ENCODE data around the gene PEPD.

The PEPD gene

DNA sequence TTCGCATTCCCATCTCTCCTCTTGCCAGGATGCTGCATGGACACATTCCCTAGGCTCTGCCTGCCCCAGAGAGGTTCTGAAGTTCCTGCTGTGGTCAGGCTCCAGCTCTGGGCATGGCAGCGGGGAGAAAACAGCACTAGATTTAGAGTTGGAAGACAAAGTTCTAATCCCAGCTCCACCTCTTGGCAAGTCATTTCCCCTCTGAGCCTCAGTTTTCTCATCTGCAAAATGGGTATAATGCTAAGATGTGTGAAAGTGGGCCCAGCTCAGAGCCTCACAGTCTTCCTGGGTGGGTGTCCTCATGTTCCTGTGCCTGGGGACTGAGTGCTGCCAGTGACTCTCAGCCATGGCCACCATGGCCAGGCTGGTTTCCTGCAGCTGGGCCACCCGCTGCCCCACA, 9.6 kb downstream of the PEPD start:
- no peak for TF ChIP-seq SIN3A (IDR thresholded peaks at IDR 0.05; ENCODE audit: borderline replicate concordance, insufficient read depth, low read length)
- no peak for TF ChIP-seq TAF1 (IDR thresholded peaks at IDR 0.05; ENCODE audit: borderline replicate concordance, insufficient read depth, low read length)
- no peak for TF ChIP-seq FOXP2 (optimal IDR thresholded peaks at IDR 0.05; ENCODE audit: borderline replicate concordance, extremely low read depth, extremely low read length, insufficient read depth)
- TF ChIP-seq, protein P1, sequence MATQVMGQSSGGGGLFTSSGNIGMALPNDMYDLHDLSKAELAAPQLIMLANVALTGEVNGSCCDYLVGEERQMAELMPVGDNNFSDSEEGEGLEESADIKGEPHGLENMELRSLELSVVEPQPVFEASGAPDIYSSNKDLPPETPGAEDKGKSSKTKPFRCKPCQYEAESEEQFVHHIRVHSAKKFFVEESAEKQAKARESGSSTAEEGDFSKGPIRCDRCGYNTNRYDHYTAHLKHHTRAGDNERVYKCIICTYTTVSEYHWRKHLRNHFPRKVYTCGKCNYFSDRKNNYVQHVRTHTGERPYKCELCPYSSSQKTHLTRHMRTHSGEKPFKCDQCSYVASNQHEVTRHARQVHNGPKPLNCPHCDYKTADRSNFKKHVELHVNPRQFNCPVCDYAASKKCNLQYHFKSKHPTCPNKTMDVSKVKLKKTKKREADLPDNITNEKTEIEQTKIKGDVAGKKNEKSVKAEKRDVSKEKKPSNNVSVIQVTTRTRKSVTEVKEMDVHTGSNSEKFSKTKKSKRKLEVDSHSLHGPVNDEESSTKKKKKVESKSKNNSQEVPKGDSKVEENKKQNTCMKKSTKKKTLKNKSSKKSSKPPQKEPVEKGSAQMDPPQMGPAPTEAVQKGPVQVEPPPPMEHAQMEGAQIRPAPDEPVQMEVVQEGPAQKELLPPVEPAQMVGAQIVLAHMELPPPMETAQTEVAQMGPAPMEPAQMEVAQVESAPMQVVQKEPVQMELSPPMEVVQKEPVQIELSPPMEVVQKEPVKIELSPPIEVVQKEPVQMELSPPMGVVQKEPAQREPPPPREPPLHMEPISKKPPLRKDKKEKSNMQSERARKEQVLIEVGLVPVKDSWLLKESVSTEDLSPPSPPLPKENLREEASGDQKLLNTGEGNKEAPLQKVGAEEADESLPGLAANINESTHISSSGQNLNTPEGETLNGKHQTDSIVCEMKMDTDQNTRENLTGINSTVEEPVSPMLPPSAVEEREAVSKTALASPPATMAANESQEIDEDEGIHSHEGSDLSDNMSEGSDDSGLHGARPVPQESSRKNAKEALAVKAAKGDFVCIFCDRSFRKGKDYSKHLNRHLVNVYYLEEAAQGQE (IDR thresholded peaks at IDR 0.05; ENCODE audit: insufficient read depth in 1 of 2, low read depth in 2 of 2, low read length in 2 of 2): no peak

DNA sequence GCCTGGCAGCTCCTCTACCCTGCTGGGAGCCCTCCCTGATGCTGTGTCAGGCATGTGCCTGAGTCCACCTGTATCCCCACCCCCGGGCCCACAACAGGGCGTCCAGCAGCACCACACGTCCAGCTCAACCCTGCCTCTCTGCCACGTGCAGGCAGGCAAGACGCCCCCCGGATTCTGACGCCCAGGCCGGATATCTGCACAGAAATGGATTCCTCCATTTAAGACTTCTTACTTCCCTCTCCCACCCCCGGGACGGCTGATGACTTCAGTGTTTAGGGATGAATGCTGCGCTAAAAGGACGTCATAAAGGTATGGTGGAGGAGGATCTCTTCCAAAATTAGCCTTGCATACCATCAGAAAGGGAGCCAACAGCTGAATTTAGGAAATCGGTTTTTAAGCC, 10.2 kb downstream of the PEPD start:
- TF ChIP-seq TAF1 (IDR thresholded peaks at IDR 0.05; ENCODE audit: borderline replicate concordance, insufficient read depth, low read length): no peak
- TF ChIP-seq FOXP2 (optimal IDR thresholded peaks at IDR 0.05; ENCODE audit: borderline replicate concordance, extremely low read depth, extremely low read length, insufficient read depth): no peak
- TF ChIP-seq POLR2AphosphoS5 (IDR thresholded peaks at IDR 0.05; ENCODE audit: low read depth, low read length): no peak
- TF ChIP-seq SIN3A (IDR thresholded peaks at IDR 0.05; ENCODE audit: borderline replicate concordance, insufficient read depth, low read length): no peak
- TF ChIP-seq, protein P1 (IDR thresholded peaks at IDR 0.05; ENCODE audit: insufficient read depth in 1 of 2, low read depth in 2 of 2, low read length in 2 of 2): no peak

DNA sequence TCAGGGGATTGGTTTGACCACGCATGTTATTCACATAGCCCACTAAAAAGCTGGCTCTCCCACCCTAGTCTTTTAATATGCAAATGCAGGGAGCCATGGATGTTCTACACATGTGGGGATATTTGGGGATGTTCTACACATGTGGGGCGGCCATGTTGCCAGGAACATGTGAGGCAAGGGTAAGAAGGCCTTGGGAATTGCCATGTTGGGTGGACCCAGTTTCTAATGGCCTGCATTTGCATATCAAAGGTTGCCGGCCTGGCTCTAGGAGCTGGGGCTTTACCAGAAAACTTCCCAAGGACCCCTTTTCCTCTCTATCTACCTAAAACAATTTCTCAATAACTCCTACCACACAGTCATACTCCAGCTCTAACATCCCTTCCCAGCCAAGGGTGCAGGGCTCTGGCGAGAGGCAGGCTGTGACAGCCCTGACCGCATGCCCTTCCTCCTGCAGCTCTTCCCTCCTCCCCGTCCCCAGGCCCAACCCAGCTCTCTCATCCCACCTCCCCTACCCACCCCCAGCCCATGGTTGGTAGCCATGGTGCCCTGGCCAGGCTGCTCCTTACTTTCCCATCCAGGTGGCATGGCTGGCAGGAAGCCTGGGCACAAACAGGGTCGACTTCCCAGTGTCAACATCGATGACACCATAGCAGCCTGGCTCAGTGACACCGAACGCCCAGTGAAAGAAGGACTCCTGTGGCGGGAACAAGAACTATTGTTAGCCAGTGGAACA, 11.0 kb downstream of the PEPD start:
- TF ChIP-seq SIN3A (IDR thresholded peaks at IDR 0.05; ENCODE audit: borderline replicate concordance, insufficient read depth, low read length) (no peak), POLR2AphosphoS5 (IDR thresholded peaks at IDR 0.05; ENCODE audit: low read depth, low read length) (no peak), FOXP2 (optimal IDR thresholded peaks at IDR 0.05; ENCODE audit: borderline replicate concordance, extremely low read depth, extremely low read length, insufficient read depth) (no peak), TAF1 (IDR thresholded peaks at IDR 0.05; ENCODE audit: borderline replicate concordance, insufficient read depth, low read length) (no peak)
- TF ChIP-seq, protein P1 (IDR thresholded peaks at IDR 0.05; ENCODE audit: insufficient read depth in 1 of 2, low read depth in 2 of 2, low read length in 2 of 2): no peak

DNA sequence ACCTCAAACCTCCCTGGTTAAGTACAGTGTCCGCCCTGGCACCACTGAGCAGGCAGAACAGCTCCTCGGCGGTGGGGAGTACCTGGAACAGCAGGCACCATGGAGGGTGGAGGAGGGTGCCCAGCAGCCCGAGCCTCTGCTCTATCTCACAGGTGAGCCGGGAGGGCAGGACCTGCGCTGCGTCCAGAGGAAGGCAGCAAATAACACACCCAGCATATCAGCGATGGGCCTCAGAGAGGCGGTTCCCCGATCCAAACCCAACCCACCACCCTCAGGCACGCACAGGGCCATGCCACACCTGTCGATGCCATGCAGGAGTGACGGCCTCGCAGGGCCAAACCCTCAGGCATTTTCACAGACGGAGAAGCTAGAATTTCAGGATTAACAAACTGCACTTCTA, 11.8 kb downstream of the PEPD start:
- TF ChIP-seq, protein P1 (IDR thresholded peaks at IDR 0.05; ENCODE audit: insufficient read depth in 1 of 2, low read depth in 2 of 2, low read length in 2 of 2): no peak
- TF ChIP-seq TAF1 (IDR thresholded peaks at IDR 0.05; ENCODE audit: borderline replicate concordance, insufficient read depth, low read length): no peak
- TF ChIP-seq SIN3A (IDR thresholded peaks at IDR 0.05; ENCODE audit: borderline replicate concordance, insufficient read depth, low read length): no peak
- no peak for TF ChIP-seq POLR2AphosphoS5 (IDR thresholded peaks at IDR 0.05; ENCODE audit: low read depth, low read length)
- no peak for TF ChIP-seq FOXP2 (optimal IDR thresholded peaks at IDR 0.05; ENCODE audit: borderline replicate concordance, extremely low read depth, extremely low read length, insufficient read depth)

Measured in PFSK-1 (cell line).